Endometrial microvascular endothelial cells (primary cell): Measurements from ENCODE around the gene PRRC2A. TPM values are rescaled to one million over a fixed set of nuclear protein-coding genes. Genes with fewer than 3 reads are reported as not detected.

Experiments used
- in situ Hi-C: cut with HindIII; loops from 2 replicates; pipeline ENCODE4 v1.10.0; 2017; ENCODE audit warnings: low sequenced_read_pairs, low pct_unique_long_range_greater_than_20kb; ENCODE audit errors: inconsistent ontology term
- total RNA-seq: library from RNA; depleted of rRNA; stranded (reverse); fragments of >200 nt; gene quantifications from one replicate; pipeline ENCODE4 v1.2.3, GENCODE V29; 2015; ENCODE audit errors: inconsistent ontology term

PRRC2A gene
- total RNA-seq, 1 donor from 2014 or later, result 79.4 TPM

GRCh38 chr6:31617010-31617409 is 3.5 kb upstream of the PRRC2A start:
- in situ Hi-C loops, result no loop called here

DNA sequence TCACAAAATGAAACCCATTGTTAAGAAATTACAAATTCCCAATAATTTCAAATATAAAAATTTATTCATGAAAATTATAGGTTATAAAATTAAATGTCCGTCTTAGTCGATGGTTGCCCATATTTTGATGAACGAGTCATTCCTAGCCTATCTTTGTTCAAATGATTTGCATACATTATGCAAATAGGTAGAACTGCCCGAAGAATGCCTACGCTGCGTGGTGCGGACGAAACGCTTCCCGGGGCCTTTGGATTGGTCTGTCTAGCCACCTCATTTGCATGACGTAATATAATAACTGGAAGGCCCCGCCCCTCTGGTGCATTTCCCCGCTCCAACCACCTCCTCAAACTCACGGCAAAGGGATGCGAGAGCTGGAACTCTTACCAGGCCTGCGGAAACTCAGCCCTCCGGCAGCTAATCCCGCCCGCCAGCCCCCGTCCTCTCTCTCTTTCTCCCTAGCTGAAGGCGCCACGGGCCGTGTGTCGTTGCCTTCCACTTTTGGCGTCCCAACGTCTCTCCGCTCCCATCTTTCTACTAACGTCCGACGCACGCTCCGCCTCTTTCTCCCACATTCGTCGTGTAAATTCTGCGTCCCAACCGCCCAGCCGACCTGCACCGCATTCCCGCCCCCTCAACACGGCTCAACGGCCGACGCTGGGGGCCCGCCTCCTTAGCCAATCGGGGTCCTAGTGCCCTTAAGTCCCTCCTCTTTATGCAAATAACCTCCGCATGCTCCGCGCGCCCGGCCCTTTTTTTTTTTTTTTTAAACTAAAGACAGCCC is 520 bp upstream of the PRRC2A start:
- in situ Hi-C loops, result no loop called here

- in situ Hi-C loops, result no loop called here
These were observed 915 bp downstream of the PRRC2A start for GRCh38 chr6:31621320-31621939.

GRCh38 chr6:31621991-31622390 is 1.5 kb downstream of the PRRC2A start:
- in situ Hi-C loops, result no loop called here

GRCh38 chr6:31622684-31623091 is 2.2 kb downstream of the PRRC2A start:
- in situ Hi-C loops, result no loop called here

DNA sequence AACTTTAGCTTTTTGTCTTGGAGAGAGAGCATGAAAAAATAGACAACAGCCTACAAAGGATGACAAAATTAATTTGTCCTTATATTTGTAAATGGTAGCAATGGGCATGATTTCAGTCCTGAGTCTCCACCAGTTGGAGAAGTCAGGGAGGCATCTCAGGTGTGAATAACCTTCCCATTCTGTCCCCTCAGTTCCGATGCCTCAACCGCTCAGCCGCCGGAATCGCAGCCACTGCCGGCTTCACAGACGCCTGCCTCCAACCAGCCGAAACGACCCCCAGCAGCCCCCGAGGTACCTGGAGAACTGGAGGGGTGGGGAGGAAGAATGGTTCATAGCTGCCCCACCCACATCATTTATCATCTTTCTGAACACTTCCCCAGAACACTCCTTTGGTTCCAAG is 3.6 kb downstream of the PRRC2A start:
- in situ Hi-C loops, result no loop called here

- in situ Hi-C loops, result no loop called here
These were observed 6.4 kb downstream of the PRRC2A start for GRCh38 chr6:31626952-31627351.

GRCh38 chr6:31627690-31628287 is 7.3 kb downstream of the PRRC2A start:
- in situ Hi-C loops, result no loop called here

GRCh38 chr6:31629014-31629413 is 8.5 kb downstream of the PRRC2A start:
- in situ Hi-C loops, result no loop called here

DNA sequence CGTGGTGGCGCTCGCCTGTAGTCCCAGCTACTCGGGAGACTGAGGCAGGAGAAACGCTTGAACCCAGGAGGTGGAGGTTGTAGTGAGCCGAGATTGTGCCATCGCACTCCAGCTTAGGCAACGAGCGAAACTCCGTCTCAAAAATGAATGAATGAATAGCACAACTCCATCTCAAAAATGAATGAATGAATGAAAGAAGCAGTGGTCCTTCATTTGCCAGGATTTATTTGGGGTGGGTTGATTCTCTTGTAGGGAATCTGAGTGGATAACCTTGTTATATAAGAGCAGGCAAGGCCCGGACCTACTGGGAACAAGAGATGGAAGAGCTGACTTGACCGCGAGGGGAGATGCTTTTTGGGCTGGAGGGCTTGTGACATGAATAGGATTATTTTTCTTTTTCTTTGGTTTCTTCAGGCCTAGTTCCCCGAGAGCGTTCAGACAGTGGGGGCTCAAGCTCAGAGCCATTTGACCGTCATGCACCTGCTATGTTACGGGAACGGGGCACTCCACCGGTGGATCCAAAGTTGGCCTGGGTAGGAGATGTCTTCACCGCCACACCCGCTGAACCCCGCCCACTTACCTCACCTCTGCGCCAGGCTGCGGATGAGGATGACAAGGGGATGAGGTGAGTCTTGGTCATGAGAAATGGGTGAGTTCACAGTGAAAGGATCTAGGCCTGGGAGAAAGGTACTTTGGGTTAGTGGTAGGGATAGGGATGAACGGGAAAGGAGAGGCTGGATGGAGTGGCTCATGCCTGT is 9.8 kb downstream of the PRRC2A start:
- in situ Hi-C loops, result no loop called here

DNA sequence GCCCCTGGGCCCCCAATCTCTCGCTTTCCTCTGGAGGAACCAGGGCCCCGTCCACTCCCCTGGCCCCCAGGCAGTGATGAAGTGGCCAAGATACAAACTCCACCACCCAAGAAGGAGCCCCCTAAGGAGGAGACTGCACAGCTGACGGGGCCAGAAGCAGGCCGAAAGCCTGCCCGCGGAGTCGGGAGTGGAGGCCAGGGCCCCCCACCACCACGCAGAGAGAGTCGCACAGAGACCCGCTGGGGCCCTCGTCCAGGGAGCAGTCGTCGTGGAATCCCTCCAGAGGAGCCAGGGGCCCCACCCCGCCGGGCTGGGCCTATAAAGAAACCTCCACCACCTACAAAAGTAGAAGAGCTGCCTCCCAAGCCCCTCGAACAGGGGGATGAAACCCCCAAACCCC is 10.7 kb downstream of the PRRC2A start:
- in situ Hi-C loops, result no loop called here

DNA sequence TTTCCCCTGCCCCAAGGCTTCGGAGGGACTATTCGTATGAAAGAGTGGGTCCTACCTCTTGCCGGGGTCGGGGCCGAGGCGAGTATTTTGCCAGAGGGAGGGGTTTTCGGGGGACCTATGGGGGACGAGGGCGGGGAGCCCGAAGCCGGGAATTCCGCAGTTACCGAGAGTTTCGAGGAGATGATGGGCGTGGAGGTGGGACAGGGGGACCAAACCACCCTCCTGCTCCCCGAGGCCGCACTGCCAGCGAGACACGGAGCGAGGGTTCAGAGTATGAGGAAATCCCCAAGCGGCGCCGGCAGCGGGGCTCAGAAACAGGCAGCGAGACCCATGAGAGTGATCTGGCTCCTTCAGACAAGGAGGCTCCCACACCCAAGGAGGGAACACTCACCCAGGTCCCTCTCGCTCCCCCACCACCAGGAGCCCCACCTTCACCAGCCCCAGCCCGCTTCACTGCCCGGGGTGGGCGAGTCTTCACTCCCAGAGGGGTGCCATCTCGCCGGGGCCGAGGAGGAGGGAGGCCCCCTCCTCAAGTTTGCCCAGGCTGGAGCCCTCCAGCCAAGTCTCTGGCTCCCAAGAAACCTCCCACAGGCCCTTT is 11.3 kb downstream of the PRRC2A start:
- in situ Hi-C loops, result no loop called here

DNA sequence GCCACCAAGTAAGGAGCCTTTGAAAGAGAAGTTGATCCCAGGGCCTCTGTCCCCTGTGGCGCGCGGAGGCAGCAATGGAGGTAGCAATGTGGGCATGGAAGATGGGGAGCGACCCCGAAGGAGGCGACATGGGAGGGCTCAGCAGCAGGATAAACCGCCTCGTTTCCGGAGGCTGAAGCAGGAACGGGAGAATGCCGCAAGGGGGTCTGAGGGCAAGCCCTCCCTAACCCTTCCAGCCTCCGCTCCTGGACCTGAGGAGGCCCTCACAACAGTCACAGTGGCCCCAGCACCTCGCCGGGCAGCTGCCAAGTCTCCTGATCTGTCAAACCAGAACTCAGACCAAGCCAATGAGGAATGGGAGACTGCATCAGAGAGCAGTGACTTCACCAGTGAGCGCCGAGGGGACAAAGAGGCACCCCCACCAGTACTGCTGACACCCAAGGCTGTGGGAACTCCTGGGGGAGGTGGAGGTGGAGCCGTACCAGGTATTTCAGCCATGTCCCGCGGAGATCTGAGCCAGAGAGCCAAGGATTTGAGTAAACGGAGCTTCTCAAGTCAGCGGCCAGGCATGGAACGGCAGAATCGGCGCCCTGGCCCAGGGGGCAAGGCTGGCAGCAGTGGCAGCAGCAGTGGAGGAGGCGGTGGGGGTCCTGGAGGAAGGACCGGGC is 11.9 kb downstream of the PRRC2A start:
- in situ Hi-C loops, result no loop called here

DNA sequence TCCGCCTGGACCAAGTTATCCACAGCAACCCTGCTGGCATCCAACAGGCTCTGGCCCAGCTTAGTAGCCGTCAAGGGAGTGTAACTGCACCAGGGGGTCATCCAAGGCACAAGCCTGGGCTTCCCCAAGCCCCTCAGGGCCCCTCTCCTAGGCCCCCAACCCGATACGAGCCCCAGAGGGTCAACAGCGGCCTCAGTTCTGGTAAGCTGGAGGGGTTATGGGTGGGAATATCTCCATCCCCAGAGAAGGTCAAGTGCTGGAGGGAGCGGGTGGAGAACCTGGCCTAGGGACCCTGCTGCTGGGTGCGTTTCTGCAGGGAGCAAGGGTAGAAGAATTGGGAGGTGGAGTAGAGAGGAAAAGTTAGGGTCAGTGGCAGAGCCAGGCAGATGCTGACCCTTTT is 12.9 kb downstream of the PRRC2A start:
- in situ Hi-C loops, result no loop called here

DNA sequence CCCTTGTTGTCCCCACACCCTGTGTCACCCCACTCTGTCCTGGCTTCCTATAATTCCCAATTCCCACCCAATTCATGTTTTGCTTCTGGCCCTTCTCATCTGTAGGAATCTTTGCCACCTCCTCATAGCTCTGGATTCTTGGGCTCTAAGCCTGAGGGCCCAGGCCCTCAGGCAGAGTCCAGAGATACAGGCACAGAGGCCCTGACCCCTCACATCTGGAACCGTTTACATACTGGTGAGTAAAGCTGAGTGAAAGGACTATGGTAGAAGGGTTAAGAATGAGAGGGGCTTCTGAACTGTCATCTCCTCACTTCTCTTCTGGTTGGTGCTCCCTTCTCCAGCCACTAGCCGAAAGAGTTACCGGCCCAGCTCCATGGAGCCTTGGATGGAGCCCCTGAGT is 13.6 kb downstream of the PRRC2A start:
- in situ Hi-C loops, result no loop called here

GRCh38 chr6:31634969-31635575 is 14.6 kb downstream of the PRRC2A start:
- in situ Hi-C loops, result no loop called here

- in situ Hi-C loops, result no loop called here
These were observed 16.4 kb downstream of the PRRC2A start for GRCh38 chr6:31636698-31637596.
